RKO (cell line): ENCODE results near the gene ITGA11.

ENCODE experiments used
- DNase-seq: peaks from one replicate; pipeline ENCODE4 v3.0.0-alpha.2; 2016; ENCODE audit warnings: low spot score

Gene ITGA11

GRCh38 chr15:68330901-68331300, 101.1 kb downstream of the ITGA11 start:
- DNase-seq, result no peak

- DNase-seq, result no peak
These were observed 101.5 kb downstream of the ITGA11 start for GRCh38 chr15:68330416-68330815.

DNA sequence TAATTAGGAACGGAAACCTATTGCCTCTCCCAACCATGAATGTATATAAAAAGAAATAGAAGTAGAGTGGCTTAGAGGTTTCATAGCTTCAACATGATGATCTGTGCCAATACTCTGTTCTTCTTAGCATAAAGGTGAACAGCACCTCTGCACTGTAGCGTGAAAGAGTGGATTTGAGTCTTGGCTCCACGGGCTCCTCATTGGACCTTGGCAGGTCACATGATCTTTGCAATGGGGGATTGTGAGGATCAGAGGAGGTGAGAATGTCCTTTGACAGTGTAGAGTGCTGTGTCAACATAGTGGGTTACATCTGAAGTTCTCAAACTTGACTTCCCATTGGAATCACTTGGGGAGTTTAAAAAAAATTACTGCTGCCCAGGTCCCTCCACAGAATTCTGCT, 103.0 kb downstream of the ITGA11 start:
- no peak for DNase-seq

DNA sequence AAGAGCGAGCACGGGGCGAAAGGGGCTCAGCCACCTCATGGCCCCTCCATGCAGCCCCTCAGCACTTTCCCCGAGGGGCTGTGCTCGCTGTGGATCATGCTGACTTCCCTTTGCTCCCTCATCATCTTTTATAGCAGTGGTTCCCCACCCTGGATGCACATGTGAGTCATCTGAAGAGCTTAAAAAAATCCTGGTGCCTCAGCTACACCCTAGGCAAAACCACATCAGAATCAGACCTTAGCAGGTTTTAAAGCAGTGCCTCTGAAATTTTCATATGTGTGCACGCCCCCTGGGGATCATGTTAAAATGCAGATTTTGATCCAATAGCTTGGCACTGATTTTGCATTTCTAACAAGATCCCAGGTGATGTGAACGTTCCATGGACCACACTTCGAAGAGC, 103.5 kb downstream of the ITGA11 start:
- no peak for DNase-seq

GRCh38 chr15:68326711-68327354, 105.1 kb downstream of the ITGA11 start:
- DNase-seq, result no peak

GRCh38 chr15:68325726-68326125, 106.2 kb downstream of the ITGA11 start:
- no peak for DNase-seq

DNA sequence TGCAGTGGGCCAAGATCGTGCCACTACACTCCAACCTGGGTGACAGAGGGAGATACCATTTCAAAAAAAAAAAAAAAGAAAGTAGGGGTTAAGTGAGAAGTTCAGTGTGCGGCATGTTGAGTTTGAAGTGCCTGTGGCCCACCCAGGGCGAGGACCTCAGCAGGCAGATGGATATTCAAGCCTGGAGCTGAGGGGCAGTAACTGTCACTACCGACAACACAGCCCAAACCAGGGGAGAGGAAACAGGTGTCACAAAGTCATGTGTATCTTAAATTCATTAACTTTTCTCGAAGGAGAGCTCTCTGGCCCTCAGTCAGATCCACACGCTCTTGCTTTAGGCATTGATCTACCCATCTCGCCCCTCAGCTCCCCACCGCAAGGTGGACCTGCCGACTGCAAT, 109.2 kb downstream of the ITGA11 start:
- no peak for DNase-seq

DNA sequence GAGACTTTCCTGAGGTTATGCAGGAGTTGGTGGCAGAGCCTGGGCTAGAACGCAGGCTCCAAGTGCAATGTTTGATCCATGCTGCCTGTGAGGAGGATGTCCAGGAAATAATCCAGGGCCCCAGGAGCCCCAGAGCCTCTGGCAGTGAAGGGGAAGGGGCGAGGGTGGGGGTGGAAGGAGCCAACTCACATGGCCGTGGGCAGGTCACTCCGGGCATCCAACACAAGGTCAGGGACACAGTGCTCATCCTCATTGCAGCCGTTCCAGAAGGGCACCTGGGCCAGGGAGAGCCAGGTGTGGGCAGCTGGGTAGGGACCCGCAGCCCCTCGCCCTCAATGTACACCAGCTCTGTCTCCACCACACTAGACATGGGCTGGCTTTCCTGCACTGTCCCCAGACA, 110.7 kb downstream of the ITGA11 start:
- no peak for DNase-seq

GRCh38 chr15:68319997-68320396, 112.0 kb downstream of the ITGA11 start:
- DNase-seq, result no peak

DNA sequence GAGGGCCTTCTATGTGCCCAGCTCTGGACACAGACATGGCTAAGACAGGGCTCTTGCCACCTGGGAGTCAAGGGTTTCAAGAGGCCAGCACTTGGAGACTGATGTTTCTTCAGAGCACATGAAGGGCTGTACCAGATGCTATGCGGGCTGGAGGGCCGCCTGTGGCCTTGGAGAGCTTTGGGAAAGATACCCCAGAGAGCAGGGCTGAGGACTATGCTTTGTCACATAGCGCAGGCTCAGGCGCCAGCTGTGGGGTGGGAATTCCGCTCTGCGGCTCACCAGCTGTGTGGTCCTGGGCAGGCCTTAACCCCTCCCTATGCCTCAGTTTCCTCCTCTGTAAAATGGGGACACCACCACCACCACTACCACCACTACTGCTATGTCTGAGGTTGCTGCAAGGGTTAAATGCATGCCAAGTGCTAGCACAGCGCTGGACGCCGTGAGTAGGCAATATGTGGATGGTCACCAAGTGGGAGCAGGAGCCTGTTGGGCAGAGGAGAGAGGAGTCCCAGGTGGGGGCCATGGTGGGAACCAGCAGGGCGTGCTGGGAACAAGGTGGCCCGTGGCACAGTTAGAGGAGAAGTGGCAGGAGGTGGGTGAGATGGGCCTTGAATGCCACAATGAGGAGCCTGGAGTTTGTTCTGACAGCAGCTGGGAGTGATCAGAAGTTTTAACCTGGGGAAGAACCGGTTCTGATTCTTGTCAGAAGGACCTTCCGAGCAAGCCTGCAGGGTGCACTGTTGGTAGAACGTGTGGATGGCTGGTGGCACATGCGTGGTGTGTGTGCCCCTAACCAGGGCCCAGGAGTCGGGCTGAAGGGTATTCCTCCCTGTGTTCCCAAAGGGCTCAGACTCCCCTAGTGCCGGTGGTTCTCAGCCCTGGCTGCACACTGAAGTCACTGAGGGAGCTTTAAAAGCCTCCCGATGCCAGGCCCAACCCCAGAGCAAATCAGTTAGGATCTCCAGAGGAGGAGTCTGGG, 112.7 kb downstream of the ITGA11 start:
- DNase-seq, result no peak

GRCh38 chr15:68318008-68318835, 113.7 kb downstream of the ITGA11 start:
- no peak for DNase-seq

DNA sequence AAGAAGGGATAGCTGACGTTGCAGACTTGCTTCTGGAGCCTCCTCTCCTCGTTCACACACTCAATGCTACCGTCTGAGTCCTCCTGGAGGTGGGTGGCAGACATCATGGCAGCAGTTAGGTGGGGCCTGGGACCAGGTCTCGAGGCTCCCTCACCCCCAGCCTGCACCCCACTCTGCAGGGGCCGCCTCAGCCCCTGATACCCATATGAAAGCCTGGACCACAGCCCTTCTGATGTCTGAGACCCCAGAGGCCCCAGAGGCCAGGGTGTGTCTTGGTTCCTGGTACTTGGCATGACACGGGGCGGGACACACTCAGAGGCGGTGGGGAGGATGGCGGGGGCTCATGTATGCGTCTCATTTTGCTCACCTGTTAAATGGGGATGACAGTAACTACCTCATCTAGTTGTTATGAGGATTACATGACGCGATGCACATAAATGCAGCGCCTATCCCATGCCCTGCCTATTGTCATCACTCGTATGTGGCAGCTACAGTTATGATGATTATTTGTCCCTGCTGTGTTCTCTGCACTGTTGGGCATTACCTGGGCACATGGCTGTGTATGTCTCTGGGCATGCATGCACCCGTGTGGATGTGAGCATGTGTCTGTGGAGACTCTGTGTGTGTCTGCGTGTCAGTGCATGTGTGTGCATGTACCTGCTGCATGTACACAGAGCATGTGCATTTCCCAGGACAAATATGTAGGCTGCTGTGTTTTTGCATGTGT, 114.5 kb downstream of the ITGA11 start:
- no peak for DNase-seq

DNA sequence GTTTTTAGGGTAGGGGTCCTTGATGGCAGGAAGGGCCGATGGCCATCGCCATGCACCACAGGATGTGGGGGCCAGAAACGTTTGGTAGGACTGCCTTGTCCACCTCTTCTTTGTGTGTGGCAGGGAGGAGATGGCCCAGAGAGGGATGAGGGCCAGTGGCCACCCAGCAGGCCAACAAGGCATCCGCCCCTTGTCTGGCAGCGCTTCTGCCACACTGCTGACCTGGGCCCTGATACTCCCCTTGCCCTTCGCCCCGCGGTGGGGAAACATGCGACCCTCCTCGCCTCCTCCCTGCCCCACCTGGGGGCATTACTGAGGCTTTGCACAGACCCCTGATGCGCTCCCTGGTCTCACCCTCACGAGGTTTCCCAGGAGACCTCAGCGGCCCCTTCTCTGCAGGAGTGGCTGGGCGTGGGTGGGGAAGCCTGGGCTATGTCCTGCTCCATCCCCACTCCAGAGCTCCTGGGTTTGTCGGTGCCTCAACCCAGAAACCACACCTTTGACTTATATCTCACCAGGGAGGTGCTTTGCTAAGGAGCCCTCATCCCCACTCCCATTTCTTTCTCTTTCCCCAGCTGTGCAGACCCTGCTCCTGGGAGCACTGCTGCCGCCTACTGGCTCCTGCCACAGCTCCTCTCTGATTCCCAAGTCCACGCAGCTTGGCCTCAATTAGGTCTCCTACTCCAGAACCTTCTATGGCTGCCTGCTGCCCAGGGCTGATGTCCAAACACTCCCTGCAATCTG, 115.7 kb downstream of the ITGA11 start:
- DNase-seq, result no peak

DNA sequence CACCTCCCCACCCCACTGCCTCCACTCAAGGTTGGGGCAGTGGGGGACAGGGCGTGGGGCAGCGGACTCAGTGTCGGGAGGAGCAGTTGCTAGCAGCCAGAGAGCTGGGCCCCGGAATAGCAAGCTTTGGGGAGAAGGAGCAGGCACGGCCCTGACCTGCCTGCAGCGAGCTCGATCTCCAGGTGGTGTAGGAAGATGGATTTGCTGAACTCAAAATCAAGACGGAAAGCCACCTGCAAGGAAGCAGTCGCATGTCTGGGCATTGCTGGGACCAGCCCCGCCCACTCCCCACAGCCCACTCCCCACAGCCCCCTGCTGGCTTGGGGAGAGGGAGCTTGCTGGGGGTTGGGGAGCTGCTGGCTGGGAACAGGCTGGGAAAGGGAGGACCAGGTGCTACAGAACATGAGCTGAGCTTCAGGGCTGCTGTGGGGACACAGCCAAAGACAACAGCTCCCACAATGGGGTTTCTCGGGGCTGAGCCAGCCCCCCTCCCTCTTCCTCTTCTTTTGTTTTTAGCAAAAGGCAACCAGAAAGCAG, 116.4 kb downstream of the ITGA11 start:
- DNase-seq, result no peak

DNA sequence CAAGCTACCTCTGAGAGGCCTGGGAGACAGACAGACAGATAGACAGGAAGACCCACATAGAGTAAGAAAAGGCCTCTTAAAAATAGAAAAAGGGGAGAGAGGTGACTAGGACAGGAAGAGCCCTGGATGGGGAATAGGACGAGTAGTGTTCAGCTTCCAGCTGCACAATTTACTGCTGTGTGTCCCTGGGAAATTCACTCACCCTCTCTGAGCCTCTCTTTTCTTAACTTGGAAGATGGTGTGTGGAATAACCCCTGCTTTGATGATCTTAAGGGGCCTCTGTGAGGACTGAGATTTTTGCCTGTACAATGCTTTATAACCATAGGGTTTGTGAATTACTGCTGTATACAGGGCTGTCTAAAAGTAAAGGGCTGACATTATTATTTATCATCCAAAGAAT, 116.9 kb downstream of the ITGA11 start:
- no peak for DNase-seq

- no peak for DNase-seq
These were observed 117.4 kb downstream of the ITGA11 start for GRCh38 chr15:68314563-68314962.

GRCh38 chr15:68313501-68314410, 118.2 kb downstream of the ITGA11 start:
- no peak for DNase-seq

GRCh38 chr15:68312701-68313204, 119.2 kb downstream of the ITGA11 start:
- DNase-seq, result peak; percentile 71

- no peak for DNase-seq
These were observed 120.0 kb downstream of the ITGA11 start for GRCh38 chr15:68311859-68312557.
